Tibial artery (tissue), 4 donors: Measurements from ENCODE around the gene SCGB3A2.

Experiments
- DNase-seq, 2 donors: peaks; one replicate each; pipeline ENCODE4 v3.0.0-alpha.2; 2019
- H3K27ac ChIP-seq, 2 donors: fragments of 200-600 bp; sonication (generic) in 1 of 2; 1 replicate in 1 of 2; 2 replicates in 1 of 2; pipeline ENCODE4 v1.5.1; 2018 to 2019; ENCODE audit warnings: mild to moderate bottlenecking in 1 of 2
- H3K27me3 ChIP-seq, 2 donors: fragments of 200-600 bp; sonication (generic) in 1 of 2; one replicate each; pipeline versions ENCODE4 v1.5.1 to v1.6.0; 2016 to 2019
- H3K36me3 ChIP-seq, 3 donors: fragments of 200-600 bp; sonication (generic) in 2 of 3; one replicate each; pipeline ENCODE4 v1.5.1; 2016 to 2019; ENCODE audit warnings: mild to moderate bottlenecking in 2 of 3
- H3K4me1 ChIP-seq, 4 donors: fragments of 200-600 bp; sonication (generic) in 2 of 4; 1 replicate in 3 of 4; 2 replicates in 1 of 4; pipeline ENCODE4 v1.5.1; 2016 to 2019
- H3K4me3 ChIP-seq, 2 donors: fragments of 200-600 bp; sonication (generic) in 1 of 2; 1 replicate in 1 of 2; 2 replicates in 1 of 2; pipeline ENCODE4 v1.5.1; 2018 to 2019; ENCODE audit warnings: mild to moderate bottlenecking in 2 of 2
- H3K9me3 ChIP-seq, 3 donors: fragments of 200-600 bp; sonication (generic) in 1 of 3; one replicate each; pipeline ENCODE4 v1.5.1; 2016 to 2019
- CTCF ChIP-seq, 2 experiments: fragments of 200-600 bp in 1 of 2; fragments of 450-650 bp in 1 of 2; IDR thresholded peaks; one replicate each; pipeline ENCODE4 v1.5.1; 2017 to 2019; ENCODE audit warnings: antibody characterized with exemption in 2 of 2, mild to moderate bottlenecking in 1 of 2, moderate library complexity in 1 of 2
- intact Hi-C: fragments of 100-400 bp; cut with DNase I; formaldehyde crosslinking; loops from one replicate; pipeline ENCODE4 v1.15.0; 2023; ENCODE audit warnings: low total_unique reads

SCGB3A2 gene

GRCh38 chr5:147876141-147876540 lies 2.4 kb upstream of the SCGB3A2 start:
- Histone ChIP-seq H3K36me3 (no peaks in the 10 kb centered on the region), H3K4me1 (no peaks in the 10 kb centered on the region), H3K4me3 (no peak overlapping the region), H3K27me3 (no peaks in the 10 kb centered on the region), H3K9me3 (no peaks in the 10 kb centered on the region), H3K27ac (no peak overlapping the region)
- TF ChIP-seq CTCF (IDR thresholded peaks at IDR 0.05): no peak
- intact Hi-C loops: no loop called here
- no peak for DNase-seq

GRCh38 chr5:147876626-147877025 lies 1.9 kb upstream of the SCGB3A2 start:
- no peaks in the 10 kb centered on the region for H3K9me3 ChIP-seq
- intact Hi-C loops: no loop called here
- no peak for DNase-seq
- H3K27me3 ChIP-seq: no peaks in the 10 kb centered on the region
- H3K27ac ChIP-seq: no peak overlapping the region
- no peaks in the 10 kb centered on the region for H3K4me1 ChIP-seq
- TF ChIP-seq CTCF (IDR thresholded peaks at IDR 0.05): no peak
- no peak overlapping the region for H3K4me3 ChIP-seq
- H3K36me3 ChIP-seq: no peaks in the 10 kb centered on the region

- Histone ChIP-seq H3K36me3 (no peaks in the 10 kb centered on the region), H3K4me3 (no peak overlapping the region), H3K27me3 (no peaks in the 10 kb centered on the region), H3K27ac (no peak overlapping the region), H3K9me3 (no peaks in the 10 kb centered on the region), H3K4me1 (no peaks in the 10 kb centered on the region)
- no peak for DNase-seq
- no peak for TF ChIP-seq CTCF (IDR thresholded peaks at IDR 0.05)
- intact Hi-C loops: no loop called here
These were observed 1.3 kb downstream of the SCGB3A2 start for GRCh38 chr5:147879784-147880183.

GRCh38 chr5:147880487-147880886 lies 2.0 kb downstream of the SCGB3A2 start:
- no peaks in the 10 kb centered on the region for H3K4me1 ChIP-seq
- no peaks in the 10 kb centered on the region for H3K9me3 ChIP-seq
- TF ChIP-seq CTCF (IDR thresholded peaks at IDR 0.05): no peak
- H3K36me3 ChIP-seq: no peaks in the 10 kb centered on the region
- no peak overlapping the region for H3K27ac ChIP-seq
- DNase-seq: no peak
- H3K4me3 ChIP-seq: no peak overlapping the region
- no peaks in the 10 kb centered on the region for H3K27me3 ChIP-seq
- intact Hi-C loops: no loop called here

GRCh38 chr5:147882586-147883313 lies 4.2 kb downstream of the SCGB3A2 start:
- intact Hi-C loops: no loop called here
- Histone ChIP-seq H3K27ac (no peak overlapping the region), H3K4me1 (no peaks in the 10 kb centered on the region), H3K9me3 (no peaks in the 10 kb centered on the region), H3K27me3 (no peaks in the 10 kb centered on the region), H3K4me3 (no peak overlapping the region), H3K36me3 (no peaks in the 10 kb centered on the region)
- no peak for DNase-seq
- no peak for TF ChIP-seq CTCF (IDR thresholded peaks at IDR 0.05)
